Adipocyte (in vitro differentiated cells): ENCODE results near the gene PLXDC2.

Experiments used
- DNase-seq: peaks from one replicate; pipeline ENCODE4 v3.0.0-alpha.2; 2015; ENCODE audit warnings: low read depth
- H3K27me3 ChIP-seq: replicated peaks from 2 replicates; pipeline ENCODE4 v1.7.0; 2013; ENCODE audit warnings: mild to moderate bottlenecking, low read length, moderate library complexity; ENCODE audit not compliant: control insufficient read depth, insufficient read depth
- H3K36me3 ChIP-seq: 2 replicates; pipeline ENCODE4 v1.7.0; 2013; ENCODE audit warnings: low read length, mild to moderate bottlenecking, moderate library complexity; ENCODE audit not compliant: control insufficient read depth, insufficient read depth, severe bottlenecking
- H3K4me1 ChIP-seq: 2 replicates; pipeline ENCODE4 v1.7.0; 2013; ENCODE audit warnings: mild to moderate bottlenecking, low read length, moderate library complexity; ENCODE audit not compliant: control insufficient read depth, insufficient read depth
- H3K4me3 ChIP-seq: 2 replicates; pipeline ENCODE4 v1.7.0; 2013; ENCODE audit warnings: mild to moderate bottlenecking, low read length, moderate library complexity
- H3K9ac ChIP-seq: 2 replicates; pipeline ENCODE4 v1.7.0; 2013; ENCODE audit warnings: mild to moderate bottlenecking, low read length, moderate library complexity
- H3K9me3 ChIP-seq: 2 replicates; pipeline ENCODE4 v1.7.0; 2013; ENCODE audit warnings: mild to moderate bottlenecking, low read length, moderate library complexity; ENCODE audit not compliant: control insufficient read depth

PLXDC2 gene

GRCh38 chr10:20132816-20133215 lies 316.6 kb downstream of the PLXDC2 start:
- peaks cover 13% of the 10 kb centered on the region for H3K9me3 ChIP-seq
- no peaks in the 10 kb centered on the region for H3K4me1 ChIP-seq
- H3K36me3 ChIP-seq, result no peaks in the 10 kb centered on the region
- no peak overlapping the region for H3K4me3 ChIP-seq
- no peak for DNase-seq
- H3K9ac ChIP-seq, result no peak overlapping the region
- no peaks in the 10 kb centered on the region for H3K27me3 ChIP-seq

- no peak overlapping the region for H3K4me3 ChIP-seq
- H3K4me1 ChIP-seq, result no peaks in the 10 kb centered on the region
- H3K27me3 ChIP-seq, result no peaks in the 10 kb centered on the region
- H3K9me3 ChIP-seq, result peaks cover 13% of the 10 kb centered on the region
- no peaks in the 10 kb centered on the region for H3K36me3 ChIP-seq
- no peak overlapping the region for H3K9ac ChIP-seq
- no peak for DNase-seq
Measured at GRCh38 chr10:20133669-20134189, 317.5 kb downstream of the PLXDC2 start.

GRCh38 chr10:20142311-20142710 lies 326.1 kb downstream of the PLXDC2 start:
- Histone ChIP-seq H3K4me1 (no peaks in the 10 kb centered on the region), H3K27me3 (no peaks in the 10 kb centered on the region), H3K36me3 (no peaks in the 10 kb centered on the region), H3K9ac (no peak overlapping the region), H3K9me3 (no peaks in the 10 kb centered on the region), H3K4me3 (no peak overlapping the region)
- DNase-seq, result no peak

GRCh38 chr10:20144268-20144667 lies 328.0 kb downstream of the PLXDC2 start:
- DNase-seq, result no peak
- Histone ChIP-seq H3K36me3 (no peaks in the 10 kb centered on the region), H3K4me1 (no peaks in the 10 kb centered on the region), H3K9me3 (no peaks in the 10 kb centered on the region), H3K27me3 (no peaks in the 10 kb centered on the region), H3K4me3 (no peak overlapping the region), H3K9ac (no peak overlapping the region)

- Histone ChIP-seq H3K4me3 (no peak overlapping the region), H3K9me3 (no peaks in the 10 kb centered on the region), H3K9ac (no peak overlapping the region), H3K27me3 (no peaks in the 10 kb centered on the region), H3K36me3 (no peaks in the 10 kb centered on the region), H3K4me1 (no peaks in the 10 kb centered on the region)
- no peak for DNase-seq
Measured at GRCh38 chr10:20146004-20146403, 329.8 kb downstream of the PLXDC2 start.

- no peaks in the 10 kb centered on the region for H3K27me3 ChIP-seq
- no peak overlapping the region for H3K9ac ChIP-seq
- H3K9me3 ChIP-seq, result no peaks in the 10 kb centered on the region
- DNase-seq, result no peak
- no peak overlapping the region for H3K4me3 ChIP-seq
- no peaks in the 10 kb centered on the region for H3K36me3 ChIP-seq
- H3K4me1 ChIP-seq, result no peaks in the 10 kb centered on the region
Measured at GRCh38 chr10:20147684-20148083, 331.5 kb downstream of the PLXDC2 start.

- H3K4me3 ChIP-seq, result no peak overlapping the region
- no peaks in the 10 kb centered on the region for H3K27me3 ChIP-seq
- H3K9me3 ChIP-seq, result no peaks in the 10 kb centered on the region
- H3K4me1 ChIP-seq, result no peaks in the 10 kb centered on the region
- no peaks in the 10 kb centered on the region for H3K36me3 ChIP-seq
- no peak overlapping the region for H3K9ac ChIP-seq
- no peak for DNase-seq
Measured at GRCh38 chr10:20156511-20156910, 340.3 kb downstream of the PLXDC2 start.

GRCh38 chr10:20157314-20157713 lies 341.1 kb downstream of the PLXDC2 start:
- Histone ChIP-seq H3K9ac (no peak overlapping the region), H3K36me3 (no peaks in the 10 kb centered on the region), H3K4me1 (no peaks in the 10 kb centered on the region), H3K27me3 (no peaks in the 10 kb centered on the region), H3K9me3 (no peaks in the 10 kb centered on the region), H3K4me3 (no peak overlapping the region)
- DNase-seq, result no peak

GRCh38 chr10:20158086-20158485 lies 341.9 kb downstream of the PLXDC2 start:
- DNase-seq, result no peak
- Histone ChIP-seq H3K9ac (no peak overlapping the region), H3K27me3 (no peaks in the 10 kb centered on the region), H3K4me1 (no peaks in the 10 kb centered on the region), H3K36me3 (no peaks in the 10 kb centered on the region), H3K4me3 (no peak overlapping the region), H3K9me3 (no peaks in the 10 kb centered on the region)

- Histone ChIP-seq H3K4me1 (no peaks in the 10 kb centered on the region), H3K27me3 (no peaks in the 10 kb centered on the region), H3K4me3 (no peak overlapping the region), H3K9me3 (no peaks in the 10 kb centered on the region), H3K9ac (no peak overlapping the region), H3K36me3 (no peaks in the 10 kb centered on the region)
- DNase-seq, result no peak
Measured at GRCh38 chr10:20162123-20162522, 345.9 kb downstream of the PLXDC2 start.

- Histone ChIP-seq H3K27me3 (no peaks in the 10 kb centered on the region), H3K36me3 (no peaks in the 10 kb centered on the region), H3K4me1 (no peaks in the 10 kb centered on the region), H3K9me3 (no peaks in the 10 kb centered on the region), H3K4me3 (no peak overlapping the region), H3K9ac (no peak overlapping the region)
- DNase-seq, result no peak
Measured at GRCh38 chr10:20166096-20166675, 350.0 kb downstream of the PLXDC2 start.

GRCh38 chr10:20170661-20171060 lies 354.4 kb downstream of the PLXDC2 start:
- Histone ChIP-seq H3K9ac (no peak overlapping the region), H3K4me1 (no peaks in the 10 kb centered on the region), H3K9me3 (no peaks in the 10 kb centered on the region), H3K36me3 (no peaks in the 10 kb centered on the region), H3K27me3 (no peaks in the 10 kb centered on the region), H3K4me3 (no peak overlapping the region)
- no peak for DNase-seq
